Natural killer cell (primary cell): ENCODE data around the gene GGT5. TPM values are rescaled to one million over a fixed set of nuclear protein-coding genes. Genes with fewer than 3 reads are reported as not detected.
A peak's percentile ranks its signal among the peaks of the same experiment; 100 is the strongest.
"Not testable (repeated sequence)": the region's sequence is repeated elsewhere in the genome, so short reads cannot be mapped to it uniquely, and the experiment has no call there.

Source experiments
- ATAC-seq, 3 donors: fragments of 150-1000 bp in 2 of 3; fragments of 200-7000 bp in 1 of 3; cut with Tn5 transposase; 1 replicate in 1 of 3; 2 replicates in 2 of 3; pipeline ENCODE4 v1.10.0; 2021; ENCODE audit warnings: mild to moderate bottlenecking in 2 of 3, moderate library complexity in 2 of 3
- DNase-seq, 2 donors: peaks; one replicate each; pipeline versions ENCODE4 v3.0.0 to v3.0.0-alpha.2; 2013 to 2021; ENCODE audit warnings: mixed read lengths in 1 of 2
- H3K27ac ChIP-seq: one replicate; pipeline ENCODE4 v1.5.1; 2013; ENCODE audit warnings: mild to moderate bottlenecking, low read length
- H3K27me3 ChIP-seq: one replicate; pipeline ENCODE4 v1.6.1; 2013; ENCODE audit warnings: low read length; ENCODE audit not compliant: control insufficient read depth, insufficient read depth
- H3K36me3 ChIP-seq: one replicate; pipeline ENCODE4 v1.6.1; 2013; ENCODE audit warnings: low read length; ENCODE audit not compliant: control insufficient read depth, insufficient read depth
- H3K4me1 ChIP-seq: one replicate; pipeline ENCODE4 v1.6.1; 2013; ENCODE audit warnings: low read length; ENCODE audit not compliant: control insufficient read depth, insufficient read depth
- H3K4me3 ChIP-seq: one replicate; pipeline ENCODE4 v1.5.1; 2013; ENCODE audit warnings: low read length
- H3K9me3 ChIP-seq: one replicate; pipeline ENCODE4 v1.6.1; 2013; ENCODE audit warnings: low read length; ENCODE audit not compliant: control insufficient read depth, insufficient read depth
- H3K27ac Mint-ChIP-seq, 2 donors: one replicate each; pipeline ENCODE4 v1.8.0; 2022; ENCODE audit warnings: mild to moderate bottlenecking in 2 of 2, mixed read lengths in 2 of 2, moderate library complexity in 1 of 2
- H3K27me3 Mint-ChIP-seq, 2 donors: one replicate each; pipeline ENCODE4 v1.8.0; 2022; ENCODE audit warnings: low read depth in 2 of 2, mixed read lengths in 2 of 2
- H3K36me3 Mint-ChIP-seq: one replicate; pipeline ENCODE4 v1.8.0; 2022; ENCODE audit warnings: mixed read lengths
- H3K4me1 Mint-ChIP-seq, 2 donors: one replicate each; pipeline ENCODE4 v1.8.0; 2022; ENCODE audit warnings: mixed read lengths in 2 of 2
- H3K4me3 Mint-ChIP-seq: one replicate; pipeline ENCODE4 v1.8.0; 2022; ENCODE audit warnings: mild to moderate bottlenecking, moderate library complexity, mixed read lengths
- H3K9me3 Mint-ChIP-seq, 2 donors: one replicate each; pipeline ENCODE4 v1.8.0; 2022; ENCODE audit warnings: mixed read lengths in 2 of 2
- WGBS: methylation state at CpG from one replicate; pipeline ENCODE4 v1.1.7; 2013; ENCODE audit warnings: missing lambda C conversion rate; ENCODE audit not compliant: insufficient coverage; 5-methylcytosine and 5-hydroxymethylcytosine counted together
- intact Hi-C: fragments of 100-400 bp; cut with micrococcal nuclease; formaldehyde crosslinking; loops from one replicate; pipeline ENCODE4 v1.14.2; 2022
- total RNA-seq, 4 donors: library from RNA; stranded (reverse); fragments of 120-200 nt in 1 of 4; gene quantifications; one replicate each; pipeline versions ENCODE4 v1.2.3 to v1.2.4, GENCODE V29; 2013 to 2022
- TF ChIP-seq, protein P1 (sequence below): fragments of 200-600 bp; IDR thresholded peaks from one replicate; pipeline ENCODE4 v1.8.0; 2022; ENCODE audit warnings: antibody characterized with exemption

GGT5 gene
- total RNA-seq, 3 donors from 2014 or later (not counting 1 experiment from before 2014, with no cell fraction given), result not detected

DNA sequence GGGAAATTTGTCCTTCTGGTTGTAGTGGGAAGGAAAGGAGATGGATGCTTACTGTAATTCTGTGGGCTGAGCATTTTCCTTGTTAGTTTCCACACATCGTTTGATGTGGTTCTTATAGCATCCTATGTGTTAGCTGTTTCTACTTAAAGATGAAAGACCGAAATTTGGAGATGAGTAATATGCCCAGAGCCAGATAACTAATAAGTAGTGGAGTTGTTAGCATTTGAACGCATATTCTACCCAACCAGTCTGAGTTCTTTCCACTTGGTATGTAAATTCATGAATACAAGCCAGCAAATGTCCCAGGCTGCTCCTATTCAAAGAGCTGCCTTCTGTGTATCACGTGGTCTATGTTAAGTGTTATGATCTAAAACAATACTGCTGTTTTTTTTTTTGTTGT, 40.4 kb upstream of the GGT5 start:
- peaks cover 41 to 52% of the 10 kb centered on the region in 2 donors for H3K4me1 Mint-ChIP-seq
- Histone ChIP-seq H3K27me3 (no peaks in the 10 kb centered on the region), H3K4me3 (no peak overlapping the region), H3K27ac (no peak overlapping the region), H3K36me3 (no peaks in the 10 kb centered on the region), H3K4me1 (peaks cover 8% of the 10 kb centered on the region), H3K9me3 (no peaks in the 10 kb centered on the region)
- peak in 1 of 2 donors; percentile 39 for DNase-seq
- H3K9me3 Mint-ChIP-seq, result no peaks in the 10 kb centered on the region
- H3K36me3 Mint-ChIP-seq, result no peaks in the 10 kb centered on the region
- peak overlapping the region in 1 of 2 donors; percentile 11 for H3K27ac Mint-ChIP-seq
- WGBS, result 67% methylated on average over 4 of the region's 4 CpGs
- ATAC-seq, result no peak
- TF ChIP-seq, protein P1, sequence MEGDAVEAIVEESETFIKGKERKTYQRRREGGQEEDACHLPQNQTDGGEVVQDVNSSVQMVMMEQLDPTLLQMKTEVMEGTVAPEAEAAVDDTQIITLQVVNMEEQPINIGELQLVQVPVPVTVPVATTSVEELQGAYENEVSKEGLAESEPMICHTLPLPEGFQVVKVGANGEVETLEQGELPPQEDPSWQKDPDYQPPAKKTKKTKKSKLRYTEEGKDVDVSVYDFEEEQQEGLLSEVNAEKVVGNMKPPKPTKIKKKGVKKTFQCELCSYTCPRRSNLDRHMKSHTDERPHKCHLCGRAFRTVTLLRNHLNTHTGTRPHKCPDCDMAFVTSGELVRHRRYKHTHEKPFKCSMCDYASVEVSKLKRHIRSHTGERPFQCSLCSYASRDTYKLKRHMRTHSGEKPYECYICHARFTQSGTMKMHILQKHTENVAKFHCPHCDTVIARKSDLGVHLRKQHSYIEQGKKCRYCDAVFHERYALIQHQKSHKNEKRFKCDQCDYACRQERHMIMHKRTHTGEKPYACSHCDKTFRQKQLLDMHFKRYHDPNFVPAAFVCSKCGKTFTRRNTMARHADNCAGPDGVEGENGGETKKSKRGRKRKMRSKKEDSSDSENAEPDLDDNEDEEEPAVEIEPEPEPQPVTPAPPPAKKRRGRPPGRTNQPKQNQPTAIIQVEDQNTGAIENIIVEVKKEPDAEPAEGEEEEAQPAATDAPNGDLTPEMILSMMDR, result no peak
- intact Hi-C loops, result no loop called here
- no peaks in the 10 kb centered on the region for H3K27me3 Mint-ChIP-seq
- H3K4me3 Mint-ChIP-seq, result no peak overlapping the region

DNA sequence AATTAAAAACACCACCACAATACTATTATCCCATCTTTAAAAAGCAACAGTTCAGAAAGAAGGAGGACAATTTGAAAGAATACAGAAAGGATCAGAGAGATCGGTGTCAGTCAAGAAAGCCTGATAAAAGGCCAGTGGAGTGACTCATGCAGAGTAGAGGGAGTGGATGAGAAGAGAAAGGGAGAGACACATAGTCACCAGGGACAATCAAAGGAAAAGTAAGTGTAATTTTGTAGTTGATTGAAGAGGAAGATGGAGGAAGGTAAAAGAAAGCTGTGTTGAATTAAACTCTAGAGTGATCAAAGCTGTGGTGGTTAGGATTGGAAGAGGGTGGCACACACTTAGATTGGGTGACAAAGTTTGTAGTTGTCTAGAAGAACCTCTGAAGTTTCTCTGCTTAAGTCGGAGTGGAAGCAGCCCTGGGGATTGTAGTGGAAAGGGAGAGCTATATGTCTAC, 39.9 kb upstream of the GGT5 start:
- H3K36me3 Mint-ChIP-seq, result no peaks in the 10 kb centered on the region
- no peak overlapping the region for H3K4me3 ChIP-seq
- H3K4me1 Mint-ChIP-seq, result peaks cover 39 to 51% of the 10 kb centered on the region in 2 donors
- no peak overlapping the region for H3K4me3 Mint-ChIP-seq
- H3K27ac ChIP-seq, result no peak overlapping the region
- no peaks in the 10 kb centered on the region for H3K36me3 ChIP-seq
- no peaks in the 10 kb centered on the region for H3K27me3 ChIP-seq
- intact Hi-C loops, result no loop called here
- peak overlapping the region in 1 of 2 donors; percentile 11 for H3K27ac Mint-ChIP-seq
- no peaks in the 10 kb centered on the region for H3K27me3 Mint-ChIP-seq
- no peak for ATAC-seq
- WGBS, result 64% methylated on average over 2 of the region's 2 CpGs
- peaks cover 8% of the 10 kb centered on the region for H3K4me1 ChIP-seq
- DNase-seq, result no peak
- no peaks in the 10 kb centered on the region for H3K9me3 Mint-ChIP-seq
- TF ChIP-seq, protein P1, result no peak
- H3K9me3 ChIP-seq, result no peaks in the 10 kb centered on the region

DNA sequence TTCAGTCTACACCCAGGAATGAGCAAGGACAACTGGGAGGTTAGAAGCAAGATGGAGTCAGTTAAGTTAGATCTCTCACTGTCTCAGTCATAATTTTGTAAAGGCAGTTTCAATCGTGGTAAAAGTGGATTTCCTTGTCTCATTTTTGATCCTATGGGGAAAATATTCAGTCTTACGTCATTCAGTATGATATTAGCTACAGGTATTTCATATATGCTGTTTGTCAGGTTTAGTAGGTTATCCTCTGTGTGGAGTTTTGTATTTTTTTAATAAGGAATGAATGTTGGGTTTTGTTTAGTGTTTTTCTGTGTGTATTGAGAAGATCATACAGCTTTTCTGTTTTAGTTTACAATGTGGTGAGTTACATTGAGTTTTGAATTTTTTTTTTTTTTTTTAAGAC, 37.5 kb upstream of the GGT5 start:
- Mint-ChIP-seq H3K36me3 (no peaks in the 10 kb centered on the region), H3K27me3 (no peaks in the 10 kb centered on the region), H3K27ac (no peak overlapping the region), H3K4me3 (no peak overlapping the region), H3K9me3 (no peaks in the 10 kb centered on the region), H3K4me1 (peaks cover 37 to 51% of the 10 kb centered on the region in 2 donors)
- Histone ChIP-seq H3K4me3 (no peak overlapping the region), H3K9me3 (no peaks in the 10 kb centered on the region), H3K36me3 (no peaks in the 10 kb centered on the region), H3K27ac (no peak overlapping the region), H3K27me3 (no peaks in the 10 kb centered on the region), H3K4me1 (peaks cover 8% of the 10 kb centered on the region)
- no peak for ATAC-seq
- no peak for DNase-seq
- TF ChIP-seq, protein P1, result no peak
- intact Hi-C loops, result no loop called here
- 76% methylated on average over 2 of the region's 2 CpGs for WGBS

DNA sequence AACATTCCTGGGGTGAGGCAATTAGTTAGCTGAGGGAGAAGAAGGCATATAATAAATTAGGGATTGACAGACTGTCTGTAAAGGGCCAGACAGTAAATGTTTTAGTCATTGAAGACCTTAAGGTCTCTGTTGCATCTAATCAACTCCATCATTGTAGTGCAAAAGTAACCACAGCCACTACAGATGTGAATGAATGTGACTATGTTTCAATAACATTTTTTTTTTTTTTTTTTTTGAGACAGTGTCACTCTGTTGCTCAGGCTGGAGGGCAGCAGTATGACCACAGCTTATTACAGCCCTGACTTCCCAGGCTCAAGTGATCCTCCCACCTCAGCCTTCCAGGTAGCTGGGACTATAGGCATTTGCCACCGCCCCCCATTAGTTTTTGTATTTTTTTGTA, 35.5 kb upstream of the GGT5 start:
- H3K27me3 Mint-ChIP-seq, H3K27me3 ChIP-seq, DNase-seq, H3K4me3 ChIP-seq, intact Hi-C loops, H3K4me1 ChIP-seq, H3K9me3 Mint-ChIP-seq, H3K36me3 Mint-ChIP-seq, H3K27ac ChIP-seq, H3K9me3 ChIP-seq, H3K27ac Mint-ChIP-seq, H3K36me3 ChIP-seq, H3K4me3 Mint-ChIP-seq: not testable (repeated sequence)
- H3K4me1 Mint-ChIP-seq, result peaks cover 40 to 47% of the 10 kb centered on the region in 2 donors
- peak in 1 of 3 donors; percentile 26 for ATAC-seq
- WGBS, result 100% methylated on average over 1 of the region's 1 CpG

DNA sequence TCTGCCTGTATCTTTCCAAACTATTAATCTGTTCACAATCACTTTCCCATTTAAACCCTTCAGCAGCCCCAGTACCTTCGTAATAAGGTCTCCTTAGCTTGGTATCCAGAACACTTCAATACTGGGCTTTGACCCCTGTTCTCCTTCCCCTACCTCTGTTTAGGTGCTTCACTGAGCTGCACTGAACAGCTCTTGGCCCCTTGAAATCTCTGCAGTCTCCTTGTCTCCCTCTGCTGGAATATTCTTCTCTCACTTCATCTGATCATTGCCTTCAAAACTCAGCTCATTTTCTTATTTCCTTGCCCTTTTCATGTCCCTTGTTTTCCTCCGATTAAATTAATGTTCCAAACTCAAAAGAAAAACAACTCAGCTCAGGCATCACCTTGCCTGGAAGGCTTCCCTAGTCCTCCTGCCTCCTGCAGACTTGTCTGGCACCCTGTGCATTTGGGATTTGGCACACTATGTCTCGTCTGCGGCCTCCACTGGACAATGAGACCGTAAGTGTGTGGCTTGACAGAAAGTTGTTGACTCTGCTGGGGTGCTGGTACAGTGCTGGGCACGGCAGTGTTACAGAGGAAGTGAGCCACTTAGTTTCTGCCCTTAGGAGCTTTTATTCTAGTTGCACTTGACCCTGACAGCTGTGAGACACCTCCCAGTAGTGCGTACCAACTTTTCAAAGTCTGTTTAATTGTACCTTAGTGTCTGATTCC, 30.0 kb upstream of the GGT5 start:
- H3K4me3 ChIP-seq, H3K27me3 Mint-ChIP-seq, H3K36me3 ChIP-seq, ATAC-seq, H3K27me3 ChIP-seq, intact Hi-C loops, DNase-seq, H3K9me3 Mint-ChIP-seq, H3K36me3 Mint-ChIP-seq, H3K9me3 ChIP-seq, H3K27ac ChIP-seq: not testable (repeated sequence)
- Mint-ChIP-seq H3K4me3 (peak overlapping the region; percentile 11), H3K4me1 (peaks cover 26 to 39% of the 10 kb centered on the region in 2 donors), H3K27ac (peak overlapping the region; percentile 65 to 81)
- H3K4me1 ChIP-seq, result peaks cover 15% of the 10 kb centered on the region
- WGBS, result 48% methylated on average over 6 of the region's 7 CpGs

DNA sequence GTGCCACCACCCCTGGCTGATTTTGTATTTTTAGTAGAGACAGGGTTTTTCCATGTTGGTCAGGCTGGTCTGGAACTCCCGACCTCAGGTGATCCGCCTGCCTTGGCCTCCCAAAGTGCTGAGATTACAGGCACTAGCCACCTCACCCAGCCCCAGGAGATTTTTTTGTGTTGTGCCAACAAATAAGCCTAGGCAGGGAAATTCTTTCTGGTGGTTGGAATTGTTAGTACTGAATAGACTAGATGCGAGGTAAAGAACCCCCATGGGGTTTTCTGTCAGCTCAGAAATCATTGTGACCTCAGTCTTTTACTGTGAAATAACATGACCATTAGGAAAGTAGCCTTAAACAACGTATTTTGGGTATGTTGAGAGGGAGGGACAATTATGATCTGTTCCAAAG, 29.0 kb upstream of the GGT5 start:
- H3K4me3 ChIP-seq, H3K27ac ChIP-seq, ATAC-seq: not testable (repeated sequence)

More for the DNA sequence above, 29.0 kb upstream of the GGT5 start:
- H3K4me3 Mint-ChIP-seq, H3K36me3 Mint-ChIP-seq, H3K9me3 ChIP-seq, H3K9me3 Mint-ChIP-seq, H3K27me3 ChIP-seq, intact Hi-C loops, H3K27ac Mint-ChIP-seq, H3K36me3 ChIP-seq, H3K27me3 Mint-ChIP-seq, DNase-seq: not testable (repeated sequence)
- WGBS, result 70% methylated on average over 4 of the region's 4 CpGs
- peaks cover 23 to 37% of the 10 kb centered on the region in 2 donors for H3K4me1 Mint-ChIP-seq
- peaks cover 15% of the 10 kb centered on the region for H3K4me1 ChIP-seq
